Mononuclear cell (primary cell): Measurements from ENCODE around the gene EPB41L4B. TPM values are rescaled to one million over a fixed set of nuclear protein-coding genes. Genes with fewer than 3 reads are reported as not detected.

Experiments used
- H3K27me3 ChIP-seq: 2 replicates; pipeline ENCODE4 v1.6.0; 2011; ENCODE audit warnings: low read length, control low read depth; ENCODE audit not compliant: insufficient read depth
- H3K4me1 ChIP-seq: 2 replicates; pipeline ENCODE4 v1.5.1; 2011; ENCODE audit warnings: mild to moderate bottlenecking, low read length, control low read depth; ENCODE audit not compliant: insufficient read depth
- H3K4me3 ChIP-seq: 2 replicates; pipeline ENCODE4 v1.5.1; 2011; ENCODE audit warnings: mild to moderate bottlenecking, low read length, moderate library complexity
- H3K9me3 ChIP-seq: 2 replicates; pipeline ENCODE4 v1.5.1; 2011; ENCODE audit warnings: low read depth, mild to moderate bottlenecking, control low read depth, low read length
- total RNA-seq: library from RNA; depleted of rRNA; stranded (reverse); fragments of >200 nt; gene quantifications from one replicate; pipeline ENCODE4 v1.2.3, GENCODE V29; 2012

Gene EPB41L4B
- total RNA-seq, 1 donor: not detected

DNA sequence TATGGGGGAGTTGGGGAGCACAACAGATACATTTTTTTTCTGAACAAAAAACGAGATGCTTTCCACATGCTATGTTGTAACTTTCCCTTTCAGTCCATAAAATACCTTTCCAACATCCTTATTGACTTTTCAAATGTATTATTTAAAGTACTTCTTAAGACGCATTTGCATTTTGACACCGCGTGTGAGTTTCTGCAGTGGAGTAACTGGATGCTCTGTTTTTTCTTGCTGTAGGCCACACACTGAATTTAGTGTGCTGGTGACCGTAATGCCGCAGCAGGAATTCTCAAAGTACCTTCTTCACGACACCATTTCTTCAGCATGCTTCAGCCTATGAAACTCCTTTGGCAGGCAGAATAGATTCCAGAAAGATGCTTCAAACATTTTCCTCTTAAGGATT, 14.3 kb upstream of the EPB41L4B start:
- H3K27me3 ChIP-seq: no peaks in the 10 kb centered on the region
- H3K4me1 ChIP-seq: no peaks in the 10 kb centered on the region
- no peak overlapping the region for H3K4me3 ChIP-seq
- no peaks in the 10 kb centered on the region for H3K9me3 ChIP-seq

DNA sequence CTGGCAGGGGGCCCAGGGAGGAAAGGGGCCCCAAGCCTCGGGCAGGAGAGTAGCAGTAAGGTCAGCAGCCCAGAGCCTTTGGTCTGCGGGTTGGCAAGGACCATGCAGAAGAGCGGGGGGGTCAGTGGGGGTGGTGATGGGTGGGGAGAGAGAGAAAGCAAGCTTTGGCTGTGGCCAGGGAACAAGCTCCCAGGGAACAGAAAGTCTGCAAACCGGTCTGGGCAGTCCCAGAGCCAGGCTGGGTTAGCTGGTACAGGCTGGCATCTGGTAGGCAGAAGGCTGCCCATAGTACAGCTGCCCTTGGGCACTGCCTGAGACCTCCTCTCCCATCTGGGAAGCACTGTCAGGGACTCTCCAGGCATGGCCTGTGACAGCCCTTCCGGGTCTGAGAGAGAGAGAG, 10.5 kb upstream of the EPB41L4B start:
- H3K4me3 ChIP-seq: no peak overlapping the region
- peaks cover 6% of the 10 kb centered on the region for H3K27me3 ChIP-seq
- H3K4me1 ChIP-seq: no peaks in the 10 kb centered on the region

DNA sequence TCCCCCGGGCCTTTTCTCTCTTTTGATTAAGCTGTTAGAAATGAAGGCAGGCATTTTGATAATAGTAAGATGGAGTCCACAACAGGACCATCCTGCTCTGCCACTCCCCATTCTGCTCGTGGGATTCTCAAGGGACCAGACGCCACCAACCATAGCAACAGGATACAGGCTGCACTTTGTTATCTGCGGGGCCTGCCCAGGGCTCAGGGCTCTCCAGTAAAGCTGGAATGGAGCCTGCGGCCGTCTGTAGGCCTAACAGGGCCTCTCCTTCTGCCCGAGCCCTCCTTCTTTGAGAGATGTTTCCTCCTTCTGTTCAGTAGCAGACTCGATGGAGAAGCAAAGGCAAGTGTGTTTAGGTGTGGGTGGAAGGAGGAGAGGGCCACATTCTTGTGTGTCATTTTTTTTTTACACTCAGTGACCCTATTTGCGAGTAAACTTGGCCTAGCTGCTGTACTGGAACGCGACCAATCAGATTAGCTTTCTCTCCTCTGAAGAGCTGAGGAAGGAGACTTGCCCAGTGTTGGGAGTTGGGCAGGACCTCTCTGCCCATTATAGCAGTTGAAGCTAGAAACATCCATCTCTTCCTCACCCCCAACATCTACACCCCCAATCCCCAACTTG, 8.9 kb upstream of the EPB41L4B start:
- peaks cover 10% of the 10 kb centered on the region for H3K27me3 ChIP-seq
- H3K4me3 ChIP-seq: no peak overlapping the region
- H3K4me1 ChIP-seq: no peaks in the 10 kb centered on the region
- H3K9me3 ChIP-seq: no peaks in the 10 kb centered on the region

More for the DNA sequence above, 10.5 kb upstream of the EPB41L4B start:
- no peaks in the 10 kb centered on the region for H3K9me3 ChIP-seq

DNA sequence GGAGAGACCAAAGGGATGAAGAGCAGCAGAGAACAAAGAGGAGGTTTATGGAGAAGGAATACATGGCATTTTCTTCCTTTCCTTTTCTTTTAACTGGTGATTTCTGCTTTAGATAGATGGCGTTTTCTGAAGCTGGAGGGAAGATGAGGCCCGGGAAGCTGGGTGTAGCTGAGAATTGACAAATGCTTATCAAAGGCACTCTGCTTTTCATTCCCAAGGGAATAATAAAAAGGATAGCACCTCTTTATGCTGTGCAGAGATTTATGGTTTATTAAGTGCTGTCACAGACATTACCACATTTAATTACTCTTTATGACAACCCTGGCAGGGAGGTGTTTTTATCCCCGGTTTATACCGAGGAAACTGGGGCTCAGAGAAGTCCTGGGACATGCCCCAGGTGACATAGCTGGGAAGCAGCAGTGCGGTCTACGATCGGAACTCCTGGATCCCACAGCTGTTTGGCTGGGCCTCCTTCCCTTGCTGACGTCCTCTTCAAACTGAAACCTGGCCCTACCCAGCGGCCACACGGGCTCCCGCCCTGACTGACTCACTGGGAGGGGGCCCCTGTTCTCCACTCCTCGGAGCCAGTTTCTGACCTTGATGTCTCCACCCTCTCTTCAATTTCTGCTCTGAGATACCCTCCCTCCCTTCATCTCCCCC, 8.2 kb upstream of the EPB41L4B start:
- peaks cover 16% of the 10 kb centered on the region for H3K27me3 ChIP-seq
- no peaks in the 10 kb centered on the region for H3K4me1 ChIP-seq
- H3K4me3 ChIP-seq: no peak overlapping the region
- H3K9me3 ChIP-seq: no peaks in the 10 kb centered on the region

DNA sequence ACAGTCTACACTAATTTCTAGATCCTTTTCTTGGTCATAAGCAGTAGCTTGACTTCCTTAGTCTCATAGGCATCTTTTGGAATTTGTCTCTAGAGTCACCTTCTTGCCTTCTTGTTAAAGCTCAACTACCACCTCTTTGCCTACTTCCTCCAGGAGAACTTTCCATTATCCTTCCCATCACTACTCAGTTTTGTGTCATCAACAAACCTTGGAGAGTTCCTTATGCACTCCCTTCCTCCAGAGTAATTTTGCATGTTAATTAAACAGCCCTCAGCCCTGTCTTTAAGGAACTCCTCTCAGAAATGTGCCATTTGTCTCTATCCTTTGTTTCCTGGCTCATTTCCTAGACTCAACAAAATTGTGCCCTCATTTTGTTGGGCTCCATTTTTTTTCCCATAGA, 4.2 kb upstream of the EPB41L4B start:
- H3K9me3 ChIP-seq: no peaks in the 10 kb centered on the region
- H3K4me3 ChIP-seq: no peak overlapping the region
- peaks cover 35% of the 10 kb centered on the region for H3K27me3 ChIP-seq
- peaks cover 3% of the 10 kb centered on the region for H3K4me1 ChIP-seq

DNA sequence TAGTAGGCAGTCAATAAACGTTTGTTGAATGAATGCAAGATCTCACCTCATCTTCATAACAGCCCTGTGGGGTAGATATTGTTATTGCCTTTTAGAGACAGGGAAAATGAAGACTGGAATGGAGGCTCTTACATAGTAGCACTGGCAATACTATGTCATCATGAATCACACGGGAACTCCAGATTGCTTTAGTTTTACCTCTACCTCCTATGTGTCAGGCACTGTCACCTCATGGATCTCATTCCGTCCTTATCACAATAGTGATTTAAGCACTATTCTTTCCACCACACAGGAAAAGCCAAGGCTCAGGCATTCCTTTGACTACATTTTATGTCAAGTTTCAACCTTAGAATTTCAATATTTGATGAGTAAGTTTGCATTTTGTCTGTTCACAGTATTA, 2.9 kb upstream of the EPB41L4B start:
- peaks cover 47% of the 10 kb centered on the region for H3K27me3 ChIP-seq
- peaks cover 3% of the 10 kb centered on the region for H3K4me1 ChIP-seq
- H3K4me3 ChIP-seq: no peak overlapping the region
- no peaks in the 10 kb centered on the region for H3K9me3 ChIP-seq

DNA sequence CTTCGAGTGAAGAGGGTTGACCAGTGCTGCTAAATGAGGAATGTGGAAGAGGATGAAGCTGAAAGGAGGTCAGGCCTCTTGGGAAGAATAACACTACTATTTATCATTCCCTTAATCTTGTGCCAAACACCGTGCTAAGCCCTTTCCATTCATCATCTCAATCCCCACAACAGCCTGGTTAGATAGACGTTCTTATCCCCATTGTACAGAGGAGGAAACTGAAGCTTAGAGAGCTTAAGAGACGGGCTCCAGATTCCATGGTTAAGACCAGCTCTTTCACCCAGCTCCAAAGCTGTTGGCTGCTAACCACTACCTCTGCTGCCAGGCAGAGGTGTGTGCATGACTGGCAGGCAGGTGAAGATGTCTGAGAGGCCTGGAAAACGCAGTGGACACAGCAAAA, 868 bp upstream of the EPB41L4B start:
- Histone ChIP-seq H3K27me3 (peaks cover 64% of the 10 kb centered on the region), H3K4me1 (peaks cover 3% of the 10 kb centered on the region), H3K9me3 (no peaks in the 10 kb centered on the region), H3K4me3 (no peak overlapping the region)

DNA sequence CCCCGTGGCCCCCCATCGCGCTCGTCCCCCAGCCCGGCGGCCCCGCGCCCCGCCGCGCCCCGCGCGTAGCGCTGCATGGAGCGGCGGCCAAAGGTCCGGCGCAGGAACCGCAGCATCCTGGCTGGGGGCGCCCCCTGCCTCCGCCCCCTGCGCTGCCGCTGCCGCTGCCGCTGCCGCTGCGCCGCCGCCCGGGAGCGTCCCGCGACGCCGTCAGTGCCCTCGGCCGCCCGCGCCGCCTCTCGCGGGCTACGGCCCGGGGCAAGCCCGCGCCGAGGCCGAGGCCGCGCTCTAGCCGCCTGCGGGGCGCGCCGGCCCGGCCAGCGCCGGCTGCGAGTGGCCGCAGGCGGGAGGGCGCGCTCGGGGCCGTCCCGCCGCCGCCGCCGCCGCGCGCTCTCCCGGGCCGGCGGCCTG, 523 bp downstream of the EPB41L4B start:
- Histone ChIP-seq H3K9me3 (no peaks in the 10 kb centered on the region), H3K4me1 (peaks cover 16% of the 10 kb centered on the region), H3K27me3 (peaks cover 61% of the 10 kb centered on the region), H3K4me3 (no peak overlapping the region)

DNA sequence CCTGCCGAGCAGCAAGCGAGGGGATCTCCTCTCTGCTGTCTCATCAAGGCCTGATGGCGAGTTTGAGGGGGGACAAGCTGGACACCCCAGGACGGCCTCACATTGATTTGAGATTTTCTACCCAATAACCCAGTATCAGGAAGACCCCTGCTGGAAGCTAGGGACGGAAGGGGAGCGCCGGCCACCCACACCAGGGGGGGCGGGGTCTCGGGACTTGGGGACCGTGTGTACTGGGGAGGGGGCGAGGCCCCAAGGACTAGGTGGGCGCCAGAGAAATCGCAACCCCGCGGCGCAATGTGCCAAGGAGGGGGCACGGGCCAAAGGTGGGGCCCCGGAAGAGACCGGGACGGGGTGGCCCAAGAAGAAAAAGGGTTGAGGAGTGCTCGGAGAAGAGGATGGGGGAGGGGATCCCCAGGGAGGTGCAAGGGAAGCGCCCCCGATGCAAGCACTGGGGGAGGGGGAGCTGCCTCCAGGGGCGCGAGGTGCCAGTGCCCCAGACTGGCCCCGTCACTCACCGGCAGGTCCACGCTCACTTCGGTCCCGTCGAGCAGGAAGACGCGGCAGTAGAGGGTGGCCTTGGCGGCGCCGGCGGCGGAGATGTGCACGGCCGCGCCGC, 1.1 kb downstream of the EPB41L4B start:
- H3K4me3 ChIP-seq: no peak overlapping the region

DNA sequence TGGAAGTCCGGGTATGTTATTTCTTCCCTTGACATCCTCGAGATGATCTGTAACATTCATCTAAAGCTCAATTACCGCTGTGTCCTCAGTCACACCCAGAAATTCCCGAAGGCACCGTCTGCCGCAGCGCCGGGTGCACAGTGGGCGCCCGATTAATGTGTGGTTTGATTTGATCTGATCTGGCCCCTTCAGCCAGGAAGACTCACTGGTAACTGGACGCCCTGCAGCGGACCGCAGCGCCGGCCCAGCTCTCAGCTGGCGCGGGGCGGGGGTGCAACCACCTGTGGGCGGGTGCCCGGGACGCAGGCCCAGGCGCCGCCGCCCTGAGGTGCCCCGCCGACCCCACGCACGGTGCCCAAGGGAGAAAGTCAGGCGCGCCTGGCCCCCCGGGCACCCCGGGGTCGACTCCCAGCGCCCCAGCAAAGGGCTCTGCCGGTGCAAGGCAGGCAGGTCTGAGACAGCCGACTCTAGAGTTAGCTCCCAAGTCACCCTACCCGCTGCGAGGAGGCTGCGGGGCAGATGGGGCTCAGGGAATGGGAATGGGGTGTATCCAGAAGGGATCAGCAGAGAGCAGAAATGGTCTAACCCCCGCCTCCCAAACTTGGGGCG, 1.7 kb downstream of the EPB41L4B start:
- H3K4me3 ChIP-seq: no peak overlapping the region
- H3K4me1 ChIP-seq: peaks cover 22% of the 10 kb centered on the region
- peaks cover 57% of the 10 kb centered on the region for H3K27me3 ChIP-seq
- H3K9me3 ChIP-seq: no peaks in the 10 kb centered on the region

More for the DNA sequence above, 1.1 kb downstream of the EPB41L4B start:
- Histone ChIP-seq H3K4me1 (peaks cover 22% of the 10 kb centered on the region), H3K9me3 (no peaks in the 10 kb centered on the region), H3K27me3 (peaks cover 62% of the 10 kb centered on the region)

DNA sequence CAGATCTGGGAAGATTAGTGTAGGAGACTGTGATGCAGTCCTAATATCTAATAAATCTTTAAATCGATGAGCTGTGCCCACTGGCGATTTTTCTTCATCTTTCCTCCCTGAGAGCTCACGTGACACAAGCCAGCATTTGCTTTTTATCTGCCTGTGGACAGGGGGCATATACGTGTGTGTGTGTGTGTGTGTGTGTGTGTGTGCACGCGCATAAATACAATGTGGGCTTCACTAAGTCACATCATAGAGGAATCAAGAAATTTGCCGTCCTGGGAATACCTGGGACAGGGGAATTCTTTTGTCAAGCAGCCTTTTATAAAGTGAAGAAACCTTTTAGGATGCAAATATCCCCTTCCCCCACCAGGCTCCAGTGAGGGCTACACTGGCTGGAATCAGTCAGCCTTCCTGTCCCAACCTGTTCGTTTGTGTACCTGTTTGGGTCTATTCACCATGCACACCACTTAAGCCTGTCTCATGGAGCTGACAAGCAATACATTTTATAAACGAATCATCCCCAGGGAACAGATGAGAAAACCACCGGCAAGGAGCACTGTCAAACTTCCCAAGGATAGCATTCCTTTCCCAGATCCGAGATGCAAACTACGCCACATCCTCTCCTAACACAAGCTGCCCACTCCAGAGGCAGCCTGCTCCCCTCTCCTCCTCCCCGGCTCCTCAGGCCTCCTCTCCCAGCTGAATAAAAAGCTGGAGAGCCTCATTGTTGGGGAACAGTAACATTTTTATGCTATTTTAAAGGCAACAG, 2.7 kb downstream of the EPB41L4B start:
- Histone ChIP-seq H3K9me3 (no peaks in the 10 kb centered on the region), H3K4me1 (peaks cover 22% of the 10 kb centered on the region), H3K27me3 (peaks cover 58% of the 10 kb centered on the region), H3K4me3 (no peak overlapping the region)

DNA sequence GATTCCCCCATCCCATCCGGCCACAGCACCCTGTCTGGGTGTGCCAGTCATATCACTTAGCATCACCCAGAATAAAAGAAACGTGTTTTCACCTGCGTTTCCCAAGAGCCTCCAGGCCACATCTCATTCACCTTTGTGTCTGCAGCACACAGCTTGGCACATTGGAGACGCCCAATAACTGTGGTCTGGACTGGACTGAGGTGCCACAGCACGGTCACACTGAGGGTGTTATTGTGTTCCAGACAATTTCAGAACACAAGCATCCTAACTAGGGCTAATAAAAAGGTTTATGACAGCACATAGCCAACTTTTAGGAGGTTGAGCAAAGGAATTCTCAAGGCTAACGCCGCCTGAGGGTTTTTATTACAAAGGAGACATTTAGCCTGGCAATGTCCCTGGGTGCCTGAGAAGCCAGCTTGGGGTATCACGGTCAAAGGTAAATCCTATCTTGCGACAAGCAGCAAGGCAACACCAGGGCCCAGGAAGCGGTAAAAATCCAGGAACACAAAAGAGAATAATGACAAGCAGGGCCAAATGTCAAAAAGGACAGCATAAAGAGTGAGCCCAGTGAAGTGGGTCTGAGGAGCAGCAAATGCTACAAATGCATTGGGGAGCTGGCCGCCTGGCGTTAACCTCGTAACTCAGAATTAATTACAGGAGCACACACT, 3.4 kb downstream of the EPB41L4B start:
- H3K4me3 ChIP-seq: no peak overlapping the region
- peaks cover 60% of the 10 kb centered on the region for H3K27me3 ChIP-seq
- H3K9me3 ChIP-seq: no peaks in the 10 kb centered on the region
- peaks cover 22% of the 10 kb centered on the region for H3K4me1 ChIP-seq

DNA sequence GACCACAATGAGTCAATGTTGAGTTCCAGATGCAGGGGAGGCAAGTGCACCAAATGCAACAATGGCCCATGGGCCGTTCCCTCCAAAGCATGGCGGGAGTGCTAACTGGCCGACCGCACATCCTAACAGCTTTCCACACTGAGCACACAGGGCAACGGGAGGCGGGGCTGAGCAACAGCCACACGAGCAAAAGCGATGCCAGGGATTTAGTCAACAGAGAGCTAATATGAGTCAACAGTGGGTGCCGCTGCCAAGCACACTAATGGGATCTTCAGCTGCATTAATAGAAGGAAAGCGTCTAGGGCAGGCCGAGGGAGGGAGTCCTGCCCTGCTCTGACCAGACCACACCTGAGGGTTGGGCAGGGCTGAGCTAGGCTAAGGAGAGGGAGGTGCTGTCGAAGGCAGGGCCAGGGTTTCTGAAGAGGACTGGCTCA, 4.6 kb downstream of the EPB41L4B start:
- no peaks in the 10 kb centered on the region for H3K9me3 ChIP-seq
- peaks cover 22% of the 10 kb centered on the region for H3K4me1 ChIP-seq
- H3K27me3 ChIP-seq: peaks cover 53% of the 10 kb centered on the region
- H3K4me3 ChIP-seq: no peak overlapping the region

DNA sequence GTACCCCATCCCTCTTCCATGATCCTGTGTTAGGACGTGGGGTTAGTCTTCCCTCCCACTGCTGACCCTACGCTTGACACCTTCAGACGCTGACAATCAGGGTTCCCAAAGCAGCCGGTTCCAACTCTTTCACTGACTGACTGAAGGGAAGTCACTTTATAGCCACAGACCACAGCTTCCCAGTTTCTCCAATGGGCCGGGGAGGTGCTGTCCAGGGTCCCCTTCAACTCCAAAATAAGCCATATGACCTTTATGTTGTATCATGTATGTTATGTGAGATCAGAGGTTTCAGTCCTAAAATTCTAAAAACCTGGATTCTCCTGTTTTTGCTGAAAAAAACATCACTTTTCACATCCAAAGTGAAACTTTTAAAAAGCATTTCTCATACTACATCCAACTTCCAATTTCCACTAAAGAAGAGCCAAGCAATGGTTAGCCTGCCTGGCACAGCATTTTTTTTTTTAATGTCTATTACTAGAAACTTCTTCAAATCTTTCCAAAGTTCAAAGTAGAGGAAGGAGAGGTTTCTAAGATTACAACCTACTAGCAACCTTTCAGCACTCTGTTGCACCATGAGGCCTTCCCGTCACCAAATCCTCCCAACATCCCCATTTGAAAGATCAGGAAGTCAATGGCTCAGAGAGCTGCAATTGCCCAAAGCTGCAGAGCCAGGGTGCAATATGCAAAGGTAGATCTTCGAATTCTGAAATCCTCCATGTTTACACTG, 5.2 kb downstream of the EPB41L4B start:
- no peaks in the 10 kb centered on the region for H3K9me3 ChIP-seq
- H3K4me1 ChIP-seq: peaks cover 19% of the 10 kb centered on the region
- peaks cover 50% of the 10 kb centered on the region for H3K27me3 ChIP-seq
- no peak overlapping the region for H3K4me3 ChIP-seq
